HG02763 (cell line): ENCODE data around the gene CYP4F3.
"Not testable (repeated sequence)": the region's sequence is repeated elsewhere in the genome, so short reads cannot be mapped to it uniquely, and the experiment has no call there.

ENCODE experiments used
- ATAC-seq: cut with Tn5 transposase; IDR thresholded peaks from one replicate; pipeline ENCODE4 v1.9.1; 2021; ENCODE audit warnings: mild to moderate bottlenecking, moderate library complexity; ENCODE audit not compliant: unreplicated experiment

The CYP4F3 gene, protein sequence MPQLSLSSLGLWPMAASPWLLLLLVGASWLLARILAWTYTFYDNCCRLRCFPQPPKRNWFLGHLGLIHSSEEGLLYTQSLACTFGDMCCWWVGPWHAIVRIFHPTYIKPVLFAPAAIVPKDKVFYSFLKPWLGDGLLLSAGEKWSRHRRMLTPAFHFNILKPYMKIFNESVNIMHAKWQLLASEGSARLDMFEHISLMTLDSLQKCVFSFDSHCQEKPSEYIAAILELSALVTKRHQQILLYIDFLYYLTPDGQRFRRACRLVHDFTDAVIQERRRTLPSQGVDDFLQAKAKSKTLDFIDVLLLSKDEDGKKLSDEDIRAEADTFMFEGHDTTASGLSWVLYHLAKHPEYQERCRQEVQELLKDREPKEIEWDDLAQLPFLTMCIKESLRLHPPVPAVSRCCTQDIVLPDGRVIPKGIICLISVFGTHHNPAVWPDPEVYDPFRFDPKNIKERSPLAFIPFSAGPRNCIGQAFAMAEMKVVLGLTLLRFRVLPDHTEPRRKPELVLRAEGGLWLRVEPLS

DNA sequence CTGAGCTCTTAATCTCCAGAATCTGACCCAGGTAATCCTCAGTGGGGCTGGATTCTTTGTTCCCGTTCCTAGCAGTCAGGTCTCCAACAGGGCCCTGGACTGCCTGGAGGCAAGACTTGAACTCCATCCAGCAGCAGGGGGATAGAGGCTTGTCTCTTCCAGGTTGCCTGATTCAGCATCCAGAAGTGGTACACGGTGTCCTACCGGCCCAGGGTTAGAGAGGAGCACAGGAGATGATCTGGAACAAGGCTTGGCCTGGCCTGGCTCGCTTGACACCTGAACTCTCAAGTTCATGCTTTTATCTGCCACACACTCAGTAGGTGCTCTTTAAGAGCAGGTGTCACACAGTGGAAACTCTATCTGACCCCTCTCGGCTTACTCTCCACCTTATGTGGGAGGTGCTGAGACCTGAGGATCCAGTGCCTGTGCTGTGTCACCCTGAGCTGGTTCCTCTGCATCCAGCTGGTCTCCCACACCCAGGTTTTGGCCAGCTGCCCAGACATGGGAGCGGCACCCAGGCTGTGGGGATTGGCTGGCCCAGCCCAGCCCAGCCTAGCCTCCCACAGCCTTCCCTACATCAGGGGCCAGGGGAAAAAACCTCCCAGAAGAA lies at the start of gene CYP4F3:
Gene CYP4F3 (plus strand): TSS at position 604 of the 610 bp plus-strand sequence. CDS start 519 bp downstream, outside the sequence.
- no peak for ATAC-seq

DNA sequence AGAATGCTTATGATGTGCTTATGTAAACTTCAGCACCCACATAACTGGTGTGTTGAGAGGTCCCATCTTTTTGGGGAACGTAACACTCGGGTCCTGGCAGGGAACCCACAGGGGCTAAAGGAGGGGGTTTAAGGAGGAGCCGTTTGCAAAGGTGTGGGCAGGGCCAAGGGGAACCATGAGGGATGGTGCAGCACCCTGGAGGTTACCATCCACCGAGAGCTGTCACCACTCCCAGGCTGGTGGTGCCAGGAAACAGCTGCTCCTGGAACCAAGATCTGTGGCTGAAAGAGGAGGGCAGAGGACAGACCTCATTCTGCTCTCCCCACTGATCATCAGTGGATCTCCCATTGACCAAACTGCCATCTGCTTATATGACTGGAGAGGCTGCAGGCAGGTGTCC lies 48.9 kb upstream of the CYP4F3 start:
- no peak for ATAC-seq

DNA sequence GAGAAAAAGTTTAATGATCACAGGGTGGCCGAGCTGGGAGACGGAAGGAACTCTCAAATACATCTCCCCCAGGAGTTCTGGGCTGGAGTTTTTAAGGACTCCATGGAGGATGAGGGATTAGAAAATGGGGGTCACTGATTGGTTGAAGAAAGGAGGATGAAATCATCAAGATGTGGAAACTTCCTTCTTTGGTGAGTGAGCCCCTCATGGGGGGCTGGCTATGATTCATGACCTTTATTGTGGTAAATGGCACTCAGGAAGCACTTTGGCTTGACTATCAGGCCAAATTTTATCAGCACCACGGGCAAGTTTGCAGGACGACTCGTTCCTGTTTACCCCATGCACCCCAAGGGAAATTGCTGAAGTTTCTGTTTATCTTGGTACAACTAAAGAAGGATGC lies 48.2 kb upstream of the CYP4F3 start:
- not testable (repeated sequence) for ATAC-seq

DNA sequence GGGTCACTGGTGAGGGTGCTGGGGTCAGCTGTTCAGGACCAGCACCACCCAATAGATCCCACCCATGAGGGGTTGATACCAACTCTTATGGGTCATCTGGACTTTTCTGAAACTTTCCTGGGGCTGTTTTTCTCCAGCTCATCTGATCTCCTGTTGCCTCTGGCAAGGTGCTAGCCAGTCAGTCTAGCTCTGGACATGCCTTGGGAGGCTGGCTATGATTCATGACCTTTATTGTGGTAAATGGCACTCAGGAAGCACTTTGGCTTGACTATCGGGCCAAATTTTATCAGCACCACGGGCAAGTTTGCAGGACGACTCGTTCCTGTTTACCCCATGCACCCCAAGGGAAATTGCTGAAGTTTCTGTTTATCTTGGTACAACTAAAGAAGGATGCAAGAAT lies 46.9 kb upstream of the CYP4F3 start:
- not testable (repeated sequence) for ATAC-seq

DNA sequence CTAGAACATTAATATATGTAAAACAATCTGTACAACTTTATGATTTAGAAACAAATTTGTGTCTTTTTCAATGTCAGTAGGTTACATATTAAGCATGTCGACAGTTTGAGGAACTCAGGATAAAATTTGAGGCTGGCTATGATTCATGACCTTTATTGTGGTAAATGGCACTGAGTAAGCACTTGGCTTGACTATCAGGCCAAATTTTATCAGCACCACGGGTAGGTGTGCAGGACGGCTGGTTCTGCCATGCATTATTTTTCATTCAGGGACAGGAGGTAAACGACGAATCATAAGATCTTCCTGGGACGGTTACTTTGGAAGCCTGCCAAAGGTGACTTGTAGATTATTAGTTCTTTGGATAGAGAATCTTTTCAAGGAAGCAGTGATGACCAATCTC lies 45.6 kb upstream of the CYP4F3 start:
- ATAC-seq, result no peak

DNA sequence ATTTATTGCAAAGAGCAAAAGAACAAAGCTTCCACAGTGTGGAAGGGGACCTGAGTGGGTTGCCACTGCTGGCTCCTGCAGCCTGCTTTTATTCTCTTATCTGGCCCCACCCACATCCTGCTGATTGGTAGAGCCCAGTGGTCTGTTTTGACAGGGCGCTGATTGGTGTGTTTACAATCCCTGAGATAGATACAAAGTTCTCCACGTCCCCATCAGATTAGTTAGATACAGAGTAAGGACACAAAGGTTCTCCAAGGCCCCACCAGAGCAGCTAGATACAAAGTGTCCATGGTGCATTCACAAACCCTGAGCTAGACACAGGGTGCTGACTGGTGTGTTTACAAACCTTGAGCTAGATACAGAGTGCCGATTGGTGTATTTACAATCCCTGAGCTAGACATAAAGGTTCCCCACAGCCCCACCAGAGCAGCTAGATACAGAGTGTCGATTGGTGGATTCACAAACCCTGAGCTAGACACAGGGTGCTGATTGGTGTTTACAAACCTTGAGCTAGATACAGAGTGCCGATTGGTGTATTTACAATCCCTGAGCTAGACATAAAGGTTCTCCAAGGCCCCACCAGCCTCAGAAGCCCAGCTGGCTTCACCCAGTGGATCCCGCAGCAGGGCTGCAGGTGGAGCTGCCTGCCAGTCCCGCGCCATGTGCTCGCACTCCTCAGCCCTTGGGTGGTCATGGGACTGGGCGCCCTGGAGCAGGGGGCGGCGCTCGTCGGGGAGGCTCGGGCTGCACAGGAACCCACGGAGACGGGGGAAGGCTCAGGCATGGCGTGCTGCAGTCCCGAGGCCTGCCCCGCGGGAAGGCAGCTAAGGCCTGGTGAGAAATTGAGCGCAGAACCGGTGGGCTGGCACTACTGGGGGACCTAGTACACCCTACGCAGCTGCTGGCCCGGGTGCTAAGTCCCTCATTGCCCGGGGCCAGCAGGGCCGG lies 32.4 kb upstream of the CYP4F3 start:
- not testable (repeated sequence) for ATAC-seq

DNA sequence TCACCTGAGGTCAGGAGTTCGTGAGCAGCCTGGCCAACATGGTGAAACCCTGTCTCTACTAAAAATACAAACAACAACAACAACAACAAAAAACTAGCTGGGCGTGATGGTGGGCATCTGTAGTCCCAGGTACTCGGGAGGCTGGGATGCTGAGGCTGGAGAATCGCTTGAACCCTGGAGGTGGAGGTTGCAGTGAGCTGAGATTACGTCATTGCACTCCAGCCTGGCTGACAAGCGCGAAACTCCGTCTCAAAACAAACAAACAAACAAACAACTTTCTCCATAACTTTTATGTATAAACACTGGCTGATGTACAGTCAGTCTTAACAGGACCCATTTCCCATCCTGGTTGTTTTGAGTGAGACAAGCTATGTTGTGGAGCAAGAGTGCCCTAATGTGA lies 31.4 kb upstream of the CYP4F3 start:
- ATAC-seq, result no peak

DNA sequence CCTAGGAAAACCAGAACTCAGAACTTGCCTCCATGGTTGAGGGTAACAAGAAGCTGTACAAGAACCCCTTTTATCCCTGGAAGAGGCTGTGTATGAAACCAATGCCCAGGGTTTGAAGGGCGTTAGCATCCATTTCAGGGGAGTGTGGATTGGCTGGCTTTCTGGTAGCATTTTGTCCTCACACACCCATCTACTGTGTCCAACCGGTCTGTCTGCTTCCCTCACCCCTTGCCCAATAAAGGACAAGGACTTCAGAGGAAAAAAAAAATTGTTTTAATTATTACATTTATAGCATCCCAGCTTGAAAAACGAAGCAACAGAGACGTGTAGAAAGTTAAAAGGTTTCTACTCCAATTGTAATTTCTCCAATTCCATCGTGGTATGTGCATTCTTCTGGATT lies 28.4 kb upstream of the CYP4F3 start:
- ATAC-seq, result no peak

DNA sequence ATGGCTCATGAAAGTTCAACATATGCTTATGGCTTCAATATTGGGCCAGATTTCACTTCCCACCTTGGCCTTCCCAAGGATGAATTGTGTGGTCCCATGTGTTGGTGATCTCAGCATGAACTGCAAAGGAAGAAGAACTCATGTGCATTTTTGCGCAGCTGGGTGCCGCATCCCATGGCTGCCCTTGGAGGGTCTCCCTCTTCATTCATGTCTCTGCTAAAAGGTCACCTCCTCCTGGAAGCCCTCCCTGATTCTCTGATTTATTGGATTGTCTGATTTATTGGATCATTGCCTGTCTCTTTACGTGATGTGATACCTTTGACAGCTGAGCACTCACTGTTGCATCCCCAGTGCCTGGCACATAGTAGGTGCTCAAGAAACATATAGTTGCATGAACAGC lies 27.4 kb upstream of the CYP4F3 start:
- ATAC-seq, result no peak

DNA sequence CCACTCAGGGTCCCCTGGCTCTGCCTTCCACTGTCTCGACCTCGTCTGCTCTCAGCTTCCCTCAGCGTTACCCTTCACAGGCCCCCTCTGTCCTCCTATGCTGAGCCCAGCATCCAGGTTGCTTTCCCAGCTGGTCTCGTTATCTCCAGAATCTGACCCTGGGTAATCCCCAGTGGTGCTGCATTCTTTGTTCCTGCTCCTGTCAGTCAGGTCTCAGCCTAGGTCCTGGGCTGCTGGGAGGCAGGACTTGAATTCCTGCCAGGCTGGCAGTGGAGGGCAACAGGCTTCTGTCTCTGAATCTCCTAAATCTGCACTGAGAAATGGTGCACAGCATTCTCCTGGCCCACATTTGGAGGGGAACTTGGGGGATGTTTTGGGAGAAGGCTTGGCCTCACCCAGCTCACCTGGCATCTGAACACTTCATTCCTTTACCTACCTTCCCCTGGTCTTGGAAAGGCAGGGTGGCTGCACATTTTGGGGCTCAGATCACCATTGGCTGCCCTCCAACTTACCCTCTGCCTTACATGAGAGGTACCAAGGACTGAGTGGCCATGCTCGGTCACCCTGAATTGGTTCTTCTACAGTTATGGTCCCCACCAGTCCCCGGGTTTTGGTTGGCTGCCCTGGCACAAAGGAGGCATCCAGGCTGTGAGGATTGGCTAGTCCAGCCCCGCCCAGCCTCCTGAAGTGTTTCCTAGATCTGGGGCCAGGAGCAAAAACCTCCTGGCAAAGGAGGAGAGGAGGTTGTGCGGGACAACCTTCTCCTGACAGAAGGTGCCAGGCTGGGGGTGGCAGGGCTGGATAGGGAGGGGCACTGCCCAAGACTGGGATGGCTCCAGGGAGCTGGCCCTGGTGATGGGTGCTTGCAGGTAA lies 26.0 kb upstream of the CYP4F3 start, which contains the start of gene CYP4F8:
Gene CYP4F8 (plus strand): TSS at position 712 of the 873 bp plus-strand sequence. CDS start 399 bp downstream, outside the sequence.
- ATAC-seq, result no peak

DNA sequence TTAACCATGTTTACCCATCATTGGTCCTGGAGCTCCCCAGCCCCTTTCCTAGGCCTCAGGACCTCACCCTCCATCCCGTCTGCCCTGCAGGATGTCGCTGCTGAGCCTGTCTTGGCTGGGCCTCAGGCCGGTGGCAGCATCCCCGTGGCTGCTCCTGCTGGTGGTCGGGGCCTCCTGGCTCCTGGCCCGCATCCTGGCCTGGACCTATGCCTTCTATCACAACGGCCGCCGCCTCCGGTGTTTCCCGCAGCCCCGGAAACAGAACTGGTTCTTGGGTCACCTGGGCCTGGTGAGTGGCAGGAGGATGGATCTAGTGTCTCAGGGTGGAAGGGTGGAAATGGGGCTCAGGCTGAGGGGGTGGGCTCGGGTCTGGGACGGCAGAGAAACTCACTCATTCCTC lies 25.2 kb upstream of the CYP4F3 start:
- ATAC-seq, result no peak

DNA sequence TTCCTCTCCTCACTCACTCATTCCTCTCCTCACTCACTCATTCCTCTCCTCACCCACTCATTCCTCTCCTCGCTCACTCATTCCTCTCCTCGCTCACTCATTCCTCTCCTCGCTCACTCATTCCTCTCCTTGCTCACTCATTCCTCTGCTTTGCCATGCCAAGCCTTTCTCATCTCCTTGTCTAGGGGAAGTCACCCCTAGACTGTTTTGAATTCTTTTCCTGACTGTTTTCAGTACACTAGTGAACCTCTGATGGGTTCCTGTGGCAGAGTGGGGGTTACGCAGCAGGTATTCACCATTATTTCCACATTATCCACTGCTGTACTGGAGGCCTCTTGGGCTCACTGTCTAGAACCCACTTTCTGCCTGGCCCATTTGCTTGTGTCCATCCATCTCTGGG lies 24.5 kb upstream of the CYP4F3 start:
- ATAC-seq, result no peak

DNA sequence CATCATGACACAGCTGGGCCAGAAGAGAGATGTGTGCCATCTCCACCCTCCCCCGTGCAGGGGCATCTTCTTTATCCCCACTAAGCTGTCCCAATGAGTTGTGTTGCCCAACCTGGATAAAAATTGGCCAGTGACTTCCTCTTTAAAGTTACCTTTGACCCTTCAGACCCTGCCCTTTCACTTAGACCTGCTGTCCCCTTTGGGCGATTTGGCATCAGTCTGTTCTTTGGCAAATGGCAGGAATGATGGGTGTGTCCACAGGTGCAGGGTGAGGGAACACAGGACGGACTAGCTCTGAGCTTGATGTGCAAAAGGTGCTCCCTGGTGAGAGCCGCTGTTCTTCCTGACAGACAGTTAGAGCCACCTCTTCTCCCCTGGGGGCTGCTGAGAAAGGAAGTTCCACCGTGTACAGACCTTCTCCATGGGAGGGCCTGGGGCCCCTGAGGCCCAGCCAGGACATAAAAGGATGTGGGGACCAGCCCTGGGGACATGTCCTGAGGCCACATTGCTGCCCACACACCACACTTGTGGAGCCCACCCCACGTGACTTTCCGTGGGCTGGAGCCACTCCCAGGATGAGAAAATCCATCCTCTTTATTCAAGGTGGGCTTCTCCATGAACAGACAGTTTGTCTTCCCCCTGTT lies 23.9 kb upstream of the CYP4F3 start:
- ATAC-seq, result no peak

DNA sequence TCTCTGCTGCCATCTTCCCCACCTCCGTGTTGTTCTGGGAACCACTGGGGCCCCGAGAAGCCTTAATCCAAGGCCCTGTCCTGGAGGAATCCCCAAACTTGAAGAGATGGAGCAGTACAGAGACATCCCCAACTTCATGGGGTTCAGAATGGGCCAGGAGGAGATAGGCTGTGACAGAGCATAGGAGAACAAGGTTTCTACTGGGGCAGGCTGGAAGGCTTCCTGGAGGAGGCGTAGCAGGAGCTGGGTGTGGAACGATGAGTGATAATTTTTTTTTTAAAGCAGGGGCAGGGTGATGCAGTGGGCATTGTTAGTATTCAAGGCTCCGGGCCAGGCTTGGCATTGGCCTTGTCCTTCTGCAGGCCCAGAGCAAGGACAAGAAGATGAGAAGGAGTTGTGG lies 22.4 kb upstream of the CYP4F3 start:
- ATAC-seq, result no peak

DNA sequence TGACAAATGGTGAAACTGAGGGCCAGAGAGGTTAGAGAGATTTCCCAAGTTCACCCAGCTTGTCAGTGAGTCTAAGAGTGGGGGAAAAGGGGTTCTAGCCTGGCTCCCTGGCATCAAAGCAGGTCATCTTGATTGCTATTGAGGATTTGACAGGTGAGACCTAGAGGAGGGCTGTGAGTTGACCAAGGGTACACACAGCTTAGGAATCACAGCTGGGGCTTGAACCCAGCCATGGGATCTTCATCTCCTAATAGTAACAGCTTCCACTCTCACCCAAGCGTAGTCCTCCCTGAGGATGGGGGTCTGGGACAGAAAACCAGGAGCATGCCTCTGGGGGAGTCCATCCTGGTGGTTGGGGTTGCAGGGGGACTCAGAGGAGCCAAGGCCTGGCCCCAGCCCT lies 18.9 kb upstream of the CYP4F3 start:
- no peak for ATAC-seq

DNA sequence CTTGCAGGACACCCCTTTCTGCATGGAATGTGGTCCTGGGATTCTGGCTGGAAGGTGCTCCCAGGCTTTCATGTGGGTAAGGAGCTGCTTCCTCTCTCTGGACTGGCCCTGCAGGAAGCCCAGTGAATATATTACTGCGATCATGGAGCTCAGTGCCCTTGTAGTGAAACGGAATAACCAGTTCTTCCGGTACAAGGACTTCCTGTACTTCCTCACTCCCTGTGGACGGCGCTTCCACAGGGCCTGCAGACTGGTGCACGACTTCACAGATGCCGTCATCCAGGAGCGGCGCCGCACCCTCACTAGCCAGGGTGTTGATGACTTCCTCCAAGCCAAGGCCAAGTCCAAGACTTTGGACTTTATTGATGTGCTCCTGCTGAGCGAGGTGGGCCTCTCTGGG lies 17.7 kb upstream of the CYP4F3 start:
- ATAC-seq, result no peak

DNA sequence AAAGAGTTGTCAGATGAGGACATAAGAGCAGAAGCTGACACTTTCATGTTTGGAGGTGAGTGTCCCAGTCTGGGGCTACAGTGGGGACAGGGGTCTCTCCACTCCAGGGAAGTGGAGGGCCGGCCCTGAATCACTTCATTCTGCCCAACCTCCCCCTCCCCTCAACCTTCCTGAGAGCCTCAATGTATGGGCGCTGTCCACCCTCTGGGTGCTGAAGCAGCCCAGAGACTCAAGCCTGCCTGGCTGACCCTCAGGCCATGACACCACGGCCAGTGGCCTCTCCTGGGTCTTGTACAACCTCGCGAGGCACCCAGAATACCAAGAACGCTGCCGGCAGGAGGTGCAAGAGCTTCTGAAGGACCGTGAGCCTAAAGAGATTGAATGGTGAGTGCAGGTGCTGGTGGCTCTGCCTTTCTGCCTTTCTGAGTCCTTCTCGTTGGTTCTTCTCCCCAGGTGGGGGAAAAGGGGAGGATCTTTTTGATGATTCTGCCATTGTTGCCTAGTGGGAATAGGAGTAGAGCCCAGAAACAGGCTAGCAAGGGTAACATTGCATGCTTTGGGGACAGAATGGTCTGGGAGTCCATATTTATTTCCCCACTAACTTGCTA lies 16.9 kb upstream of the CYP4F3 start:
- ATAC-seq, result no peak

DNA sequence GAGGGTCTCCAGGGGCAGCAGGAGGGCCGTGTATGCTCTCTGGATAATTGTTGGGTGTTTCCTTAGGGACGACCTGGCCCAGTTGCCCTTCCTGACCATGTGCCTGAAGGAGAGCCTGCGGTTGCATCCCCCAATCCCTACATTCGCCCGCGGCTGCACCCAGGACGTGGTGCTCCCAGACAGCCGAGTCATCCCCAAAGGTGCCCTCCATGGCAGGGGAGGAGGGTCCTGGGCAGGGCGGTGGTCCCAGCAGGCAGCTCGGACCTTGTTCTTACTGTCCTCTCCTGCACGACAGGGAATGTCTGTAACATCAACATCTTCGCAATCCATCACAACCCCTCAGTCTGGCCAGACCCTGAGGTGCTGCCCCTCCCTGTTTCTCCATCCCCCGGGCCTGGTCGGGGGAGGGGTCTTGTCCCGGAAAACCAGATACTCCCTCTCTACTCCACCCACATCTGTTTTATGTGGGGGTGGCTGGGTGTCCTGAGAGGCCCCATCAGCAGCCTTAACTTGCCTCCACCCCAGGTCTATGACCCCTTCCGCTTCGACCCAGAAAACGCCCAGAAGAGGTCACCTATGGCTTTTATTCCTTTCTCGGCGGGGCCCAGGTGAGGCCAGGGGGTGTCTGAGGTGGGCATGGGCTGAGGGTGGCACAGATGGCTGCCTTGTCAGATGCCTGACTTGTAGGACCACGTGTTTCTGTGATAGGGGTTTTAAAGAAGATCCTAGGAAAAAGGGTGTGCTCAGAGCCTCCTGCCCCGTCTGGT lies 12.3 kb upstream of the CYP4F3 start:
- ATAC-seq, result no peak
